Hepatocyte (in vitro differentiated cells): Measurements from ENCODE around the gene GPATCH1. TPM values are rescaled to one million over a fixed set of nuclear protein-coding genes. Genes with fewer than 3 reads are reported as not detected.
"Not testable (repeated sequence)": the region's sequence is repeated elsewhere in the genome, so short reads cannot be mapped to it uniquely, and the experiment has no call there.

Experiments used
- DNase-seq: peaks from one replicate; pipeline ENCODE4 v3.0.0-alpha.2; 2016; ENCODE audit warnings: low spot score
- H2AFZ ChIP-seq: fragments of 200-600 bp; sonication (generic); 2 replicates; pipeline ENCODE4 v1.6.0; 2016; ENCODE audit warnings: antibody characterized with exemption, mild to moderate bottlenecking
- H3K27ac ChIP-seq: fragments of 200-600 bp; sonication (generic); 2 replicates; pipeline ENCODE4 v1.5.1; 2016; ENCODE audit warnings: mild to moderate bottlenecking
- H3K27me3 ChIP-seq: fragments of 200-600 bp; sonication (generic); 2 replicates; pipeline ENCODE4 v1.6.1; 2016
- H3K36me3 ChIP-seq: fragments of 200-600 bp; sonication (generic); replicated peaks from 2 replicates; pipeline ENCODE4 v1.5.1; 2016; ENCODE audit warnings: low read depth; ENCODE audit not compliant: insufficient read depth
- H3K4me1 ChIP-seq: fragments of 200-600 bp; sonication (generic); 2 replicates; pipeline ENCODE4 v1.5.1; 2016; ENCODE audit warnings: mild to moderate bottlenecking, moderate library complexity; ENCODE audit not compliant: insufficient read depth
- H3K4me2 ChIP-seq: fragments of 200-600 bp; sonication (generic); 2 replicates; pipeline ENCODE4 v1.6.0; 2016
- H3K4me3 ChIP-seq: fragments of 200-600 bp; sonication (generic); 2 replicates; pipeline ENCODE4 v1.5.1; 2016; ENCODE audit warnings: mild to moderate bottlenecking
- H3K79me2 ChIP-seq: fragments of 200-600 bp; sonication (generic); 2 replicates; pipeline ENCODE4 v1.6.0; 2017; ENCODE audit warnings: mild to moderate bottlenecking
- H3K9me2 ChIP-seq: fragments of 200-600 bp; sonication (generic); replicated peaks from 2 replicates; pipeline ENCODE4 v1.6.0; 2017; ENCODE audit warnings: mild to moderate bottlenecking; ENCODE audit not compliant: insufficient read depth
- H3K9me3 ChIP-seq: fragments of 200-600 bp; sonication (generic); 2 replicates; pipeline ENCODE4 v1.5.1; 2016; ENCODE audit warnings: low read depth, mild to moderate bottlenecking
- H4K20me1 ChIP-seq: fragments of 200-600 bp; sonication (generic); 2 replicates; pipeline ENCODE4 v1.6.0; 2016; ENCODE audit warnings: mild to moderate bottlenecking; ENCODE audit not compliant: insufficient read depth, poor library complexity, severe bottlenecking
- EZH2 ChIP-seq: fragments of 200-600 bp; sonication (generic); IDR thresholded peaks from 2 replicates; pipeline ENCODE4 v1.6.1; 2016; ENCODE audit warnings: antibody characterized with exemption, mild to moderate bottlenecking, borderline replicate concordance
- EZH2phosphoT487 ChIP-seq: fragments of 200-600 bp; sonication (generic); IDR thresholded peaks from one replicate; pipeline ENCODE4 v1.6.1; 2018; ENCODE audit warnings: antibody characterized with exemption, mild to moderate bottlenecking, low read depth, moderate library complexity; ENCODE audit not compliant: unreplicated experiment, severe bottlenecking
- WGBS: methylation state at CpG from one replicate; pipeline ENCODE4 v1.1.6; 2016; ENCODE audit warnings: low lambda C conversion rate; ENCODE audit errors: missing lambda C conversion rate; 5-methylcytosine and 5-hydroxymethylcytosine counted together
- polyA plus RNA-seq: library from polyadenylated mRNA; unstranded; fragments of >200 nt; fragmentation: Nextera tagmentation; extraction: Ambion mirVana; gene quantifications from 2 replicates; pipeline ENCODE4 v1.2.1, GENCODE V29; 2016
- total RNA-seq: library from RNA; depleted of rRNA; stranded (reverse); fragments of >200 nt; gene quantifications from 2 replicates; pipeline ENCODE4 v1.2.3, GENCODE V29; 2014
- TF ChIP-seq, protein P1 (sequence below): fragments of 200-600 bp; sonication (generic); IDR thresholded peaks from 2 replicates; pipeline ENCODE4 v1.5.1; 2016; ENCODE audit warnings: antibody characterized with exemption, mild to moderate bottlenecking; ENCODE audit not compliant: poor library complexity

Gene GPATCH1
- total and polyA plus RNA-seq, 2 experiments from 2014 or later = 6.8 to 14.5 TPM

DNA sequence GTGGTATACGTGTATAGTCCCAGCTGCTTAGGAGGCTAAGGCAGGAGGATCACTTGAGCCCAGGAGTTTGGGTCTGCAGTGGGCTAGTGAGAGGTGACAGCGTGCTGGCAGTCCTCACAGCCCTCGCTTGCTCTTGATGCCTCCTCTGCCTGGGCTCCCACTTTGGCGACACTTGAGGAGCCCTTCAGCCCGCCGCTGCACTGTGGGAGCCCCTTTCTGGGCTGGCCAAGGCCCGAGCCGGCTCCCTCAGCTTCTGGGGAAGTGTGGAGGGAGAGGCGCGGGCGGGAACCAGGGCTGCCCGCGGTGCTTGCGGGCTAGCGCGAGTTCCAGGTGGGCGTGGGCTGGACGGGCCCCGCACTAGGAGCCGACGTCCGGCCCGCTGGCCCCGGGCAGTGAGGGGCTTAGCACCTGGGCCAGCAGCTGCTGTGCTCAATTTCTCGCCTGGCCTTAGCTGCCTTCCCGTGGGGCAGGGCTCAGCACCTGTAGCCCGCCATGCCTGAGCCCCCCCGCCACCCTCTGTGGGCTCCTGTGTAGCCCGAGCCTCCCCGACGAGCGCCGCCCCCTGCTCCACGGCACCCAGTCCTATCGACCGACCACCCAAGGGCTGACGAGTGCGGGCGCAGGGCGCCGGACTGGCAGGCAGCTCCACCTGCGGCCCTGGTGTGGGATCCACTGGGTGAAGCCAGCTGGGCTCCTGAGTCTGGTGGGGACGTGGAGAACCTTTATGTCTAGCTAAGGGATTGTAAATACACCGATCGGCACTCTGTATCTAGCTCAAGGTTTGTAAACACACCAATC lies 44.4 kb upstream of the GPATCH1 start:
- not testable (repeated sequence) for H3K36me3 ChIP-seq, H3K4me3 ChIP-seq, H3K4me2 ChIP-seq, H3K9me2 ChIP-seq, H3K9me3 ChIP-seq, H4K20me1 ChIP-seq, H3K27me3 ChIP-seq, H2AFZ ChIP-seq, DNase-seq
- 95% methylated on average over 41 of the region's 45 CpGs for WGBS
- peaks cover 81% of the 10 kb centered on the region for H3K79me2 ChIP-seq
- H3K27ac ChIP-seq = peak overlapping the region; percentile 24
- H3K4me1 ChIP-seq = peaks cover 20% of the 10 kb centered on the region

DNA sequence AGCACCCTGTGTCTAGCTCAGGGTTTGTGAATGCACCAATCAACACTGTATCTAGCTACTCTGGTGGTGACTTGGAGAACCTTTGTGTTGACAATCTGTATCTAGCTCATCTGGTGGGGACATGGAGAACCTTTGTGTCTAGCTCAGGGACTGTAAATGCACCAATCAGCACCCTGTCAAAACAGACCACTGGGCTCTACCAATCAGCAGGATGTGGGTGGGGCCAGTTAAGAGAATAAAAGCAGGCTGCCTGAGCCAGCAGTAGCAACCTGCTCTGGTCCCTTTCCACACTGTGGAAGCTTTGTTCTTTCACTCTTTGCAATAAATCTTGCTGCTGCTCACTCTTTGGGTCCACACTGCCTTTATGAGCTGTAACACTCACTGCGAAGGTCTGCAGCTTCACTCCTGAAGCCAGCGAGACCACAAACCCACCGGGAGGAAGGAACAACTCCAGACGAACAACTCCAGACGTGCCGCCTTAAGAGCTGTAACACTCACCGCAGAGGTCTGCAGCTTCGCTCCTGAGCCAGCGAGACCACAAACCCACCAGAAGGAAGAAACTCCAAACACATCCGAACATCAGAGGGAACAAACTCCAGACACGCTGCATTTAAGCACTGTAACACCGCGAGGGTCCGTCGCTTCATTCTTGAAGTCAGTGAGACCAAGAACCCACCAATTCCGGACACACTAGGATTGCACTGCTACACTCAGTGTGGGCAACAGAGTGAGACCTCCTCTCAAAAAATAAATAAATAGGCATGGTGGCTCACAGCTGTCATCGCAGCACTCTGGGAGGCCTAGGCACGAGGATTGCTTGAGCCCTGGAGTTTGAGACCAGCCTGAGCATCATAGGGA lies 43.6 kb upstream of the GPATCH1 start:
- not testable (repeated sequence) for H3K9me3 ChIP-seq
- 86% methylated on average over 18 of the region's 18 CpGs for WGBS

DNA sequence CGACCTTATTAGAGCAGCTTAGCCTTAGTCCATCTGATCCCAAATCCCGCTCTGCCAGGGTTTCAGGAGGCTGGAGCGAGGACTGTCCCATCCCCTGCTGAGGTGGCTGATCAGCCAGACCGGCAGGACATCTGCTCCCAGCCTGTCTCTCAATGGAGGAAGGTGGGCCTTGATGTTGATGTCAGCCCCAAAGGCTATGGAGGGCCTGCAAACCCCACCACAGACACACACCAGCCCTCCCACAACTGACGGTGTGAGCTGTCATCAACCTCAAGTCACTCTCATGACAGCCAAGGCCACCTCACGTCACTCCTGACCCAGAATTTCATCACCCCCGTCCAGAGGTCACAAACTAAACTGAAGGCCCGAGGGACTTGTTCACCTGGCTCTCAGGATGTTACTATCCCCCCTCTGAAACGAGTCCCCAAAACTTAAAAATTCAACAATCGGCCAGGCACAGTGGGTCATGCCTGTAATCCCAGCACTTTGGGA lies 41.8 kb upstream of the GPATCH1 start:
- 82% methylated on average over 10 of the region's 10 CpGs for WGBS
- H3K36me3 ChIP-seq = no peaks in the 10 kb centered on the region
- H3K79me2 ChIP-seq = peaks cover 80% of the 10 kb centered on the region
- H3K9me2 ChIP-seq = no peaks in the 10 kb centered on the region
- H4K20me1 ChIP-seq = no peaks in the 10 kb centered on the region
- no peaks in the 10 kb centered on the region for H3K27me3 ChIP-seq
- no peak for DNase-seq
- peak overlapping the region; percentile 97 for H3K27ac ChIP-seq
- peaks cover 30% of the 10 kb centered on the region for H3K4me1 ChIP-seq
- H3K4me3 ChIP-seq = no peak overlapping the region
- H3K9me3 ChIP-seq = no peaks in the 10 kb centered on the region
- H3K4me2 ChIP-seq = no peak overlapping the region
- H2AFZ ChIP-seq = no peak overlapping the region
- TF ChIP-seq EZH2 = no peak
- TF ChIP-seq EZH2phosphoT487 = no peak
- TF ChIP-seq, protein P1, sequence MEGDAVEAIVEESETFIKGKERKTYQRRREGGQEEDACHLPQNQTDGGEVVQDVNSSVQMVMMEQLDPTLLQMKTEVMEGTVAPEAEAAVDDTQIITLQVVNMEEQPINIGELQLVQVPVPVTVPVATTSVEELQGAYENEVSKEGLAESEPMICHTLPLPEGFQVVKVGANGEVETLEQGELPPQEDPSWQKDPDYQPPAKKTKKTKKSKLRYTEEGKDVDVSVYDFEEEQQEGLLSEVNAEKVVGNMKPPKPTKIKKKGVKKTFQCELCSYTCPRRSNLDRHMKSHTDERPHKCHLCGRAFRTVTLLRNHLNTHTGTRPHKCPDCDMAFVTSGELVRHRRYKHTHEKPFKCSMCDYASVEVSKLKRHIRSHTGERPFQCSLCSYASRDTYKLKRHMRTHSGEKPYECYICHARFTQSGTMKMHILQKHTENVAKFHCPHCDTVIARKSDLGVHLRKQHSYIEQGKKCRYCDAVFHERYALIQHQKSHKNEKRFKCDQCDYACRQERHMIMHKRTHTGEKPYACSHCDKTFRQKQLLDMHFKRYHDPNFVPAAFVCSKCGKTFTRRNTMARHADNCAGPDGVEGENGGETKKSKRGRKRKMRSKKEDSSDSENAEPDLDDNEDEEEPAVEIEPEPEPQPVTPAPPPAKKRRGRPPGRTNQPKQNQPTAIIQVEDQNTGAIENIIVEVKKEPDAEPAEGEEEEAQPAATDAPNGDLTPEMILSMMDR = no peak

More for the DNA sequence above, 43.6 kb upstream of the GPATCH1 start:
- H2AFZ ChIP-seq, H3K4me2 ChIP-seq, H3K27me3 ChIP-seq, H4K20me1 ChIP-seq, H3K36me3 ChIP-seq, H3K9me2 ChIP-seq, H3K4me3 ChIP-seq, DNase-seq: not testable (repeated sequence)
- peaks cover 28% of the 10 kb centered on the region for H3K4me1 ChIP-seq
- peak overlapping the region; percentile 51 for H3K27ac ChIP-seq
- peaks cover 83% of the 10 kb centered on the region for H3K79me2 ChIP-seq

DNA sequence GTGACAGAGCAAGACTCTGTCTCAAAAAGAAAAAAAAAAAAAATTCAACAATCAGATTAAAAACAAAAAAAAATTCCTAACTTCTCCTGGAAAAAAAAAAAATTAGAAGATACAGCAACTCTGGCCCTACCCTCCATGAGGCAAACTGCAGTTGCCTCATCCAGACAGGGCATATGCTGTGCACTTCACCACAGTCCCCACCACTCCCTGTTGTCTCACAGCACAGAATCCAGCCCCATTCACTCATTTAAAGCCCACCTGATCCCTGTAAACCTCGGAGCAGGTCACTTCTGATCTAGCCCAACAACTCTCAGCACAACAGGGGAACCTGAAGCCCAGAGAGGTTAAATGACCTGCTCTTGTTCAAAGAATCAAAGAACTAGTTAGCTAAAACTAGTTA lies 41.2 kb upstream of the GPATCH1 start:
- Histone ChIP-seq H3K27me3 (no peaks in the 10 kb centered on the region), H3K79me2 (peaks cover 80% of the 10 kb centered on the region), H4K20me1 (no peaks in the 10 kb centered on the region), H3K4me3 (no peak overlapping the region), H3K9me3 (no peaks in the 10 kb centered on the region), H2AFZ (no peak overlapping the region), H3K36me3 (no peaks in the 10 kb centered on the region), H3K9me2 (no peaks in the 10 kb centered on the region), H3K4me2 (no peak overlapping the region), H3K4me1 (peaks cover 30% of the 10 kb centered on the region), H3K27ac (peak overlapping the region; percentile 97)
- WGBS = 96% methylated on average over 1 of the region's 1 CpG
- TF ChIP-seq EZH2phosphoT487 = no peak
- DNase-seq = no peak
